Caco-2 (cell line): ENCODE results near the gene PRRX1. TPM values are rescaled to one million over a fixed set of nuclear protein-coding genes. Genes with fewer than 3 reads are reported as not detected.

ENCODE experiments used
- BruUV-seq: library from RNA; stranded (reverse); fragments of 400-500 nt; replicated peaks from 2 replicates; lab custom pipeline; 2021; lab: Mats Ljungman, UMichigan
- CTCF ChIA-PET: fragments of 300-600 bp; sonication (Branson Sonifier 250); formaldehyde crosslinking; loops from one replicate; lab custom pipeline; 2022; ENCODE audit warnings: antibody characterized with exemption; lab: Charles Lee
- POLR2A ChIA-PET: fragments of 300-600 bp; sonication (Branson Sonifier 250); formaldehyde crosslinking; loops from one replicate; lab custom pipeline; 2022; ENCODE audit warnings: antibody characterized with exemption; lab: Charles Lee
- DNase-seq, 2 experiments: peaks; one replicate each; pipeline versions ENCODE4 v3.0.0 to v3.0.0-alpha.2; 2020 to 2022
- H3K27me3 ChIP-seq: replicated peaks from 2 replicates; pipeline ENCODE4 v1.6.0; 2011; ENCODE audit warnings: low read length; ENCODE audit not compliant: control insufficient read depth, insufficient read depth
- H3K36me3 ChIP-seq: 2 replicates; pipeline ENCODE4 v1.5.1; 2011; ENCODE audit warnings: low read length; ENCODE audit not compliant: control insufficient read depth, insufficient read depth
- H3K4me1 ChIP-seq: fragments of 250-450 bp; sonication (Bioruptor Pico); 2 replicates; pipeline ENCODE4 v1.5.1; 2020; ENCODE audit warnings: mild to moderate bottlenecking
- H3K4me3 ChIP-seq: 2 replicates; pipeline ENCODE4 v1.5.1; 2011; ENCODE audit warnings: low read depth, mild to moderate bottlenecking, control low read depth, low read length
- H3K9me3 ChIP-seq: fragments of 250-450 bp; sonication (Bioruptor Pico); 2 replicates; pipeline ENCODE4 v1.5.1; 2020; ENCODE audit warnings: mild to moderate bottlenecking, moderate library complexity
- H3K27ac Mint-ChIP-seq: one replicate; pipeline ENCODE4 v1.8.0; 2022; ENCODE audit warnings: mixed read lengths; ENCODE audit not compliant: unreplicated experiment
- H3K27me3 Mint-ChIP-seq: one replicate; pipeline ENCODE4 v1.8.0; 2022; ENCODE audit warnings: mixed read lengths; ENCODE audit not compliant: insufficient read depth, unreplicated experiment
- H3K36me3 Mint-ChIP-seq: one replicate; pipeline ENCODE4 v1.8.0; 2022; ENCODE audit warnings: mild to moderate bottlenecking, mixed read lengths; ENCODE audit not compliant: insufficient read depth, unreplicated experiment
- H3K4me1 Mint-ChIP-seq: one replicate; pipeline ENCODE4 v1.8.0; 2022; ENCODE audit warnings: low read depth, mixed read lengths; ENCODE audit not compliant: unreplicated experiment
- H3K4me3 Mint-ChIP-seq: one replicate; pipeline ENCODE4 v1.8.0; 2022; ENCODE audit warnings: mild to moderate bottlenecking, moderate library complexity, mixed read lengths; ENCODE audit not compliant: unreplicated experiment
- H3K9me3 Mint-ChIP-seq: one replicate; pipeline ENCODE4 v1.8.0; 2022; ENCODE audit warnings: mixed read lengths; ENCODE audit not compliant: unreplicated experiment
- CTCF ChIP-seq, 2 experiments: fragments of 200-600 bp in 1 of 2; IDR thresholded peaks; 1 replicate in 1 of 2; 2 replicates in 1 of 2; pipeline versions ENCODE4 v1.5.1 to v1.8.0; 2011 to 2022; ENCODE audit warnings: antibody characterized with exemption in 1 of 2, control low read depth in 1 of 2, inconsistent platforms in 1 of 2, low read depth in 1 of 2, low read length in 1 of 2, mild to moderate bottlenecking in 1 of 2, moderate library complexity in 1 of 2; ENCODE audit not compliant: insufficient read depth in 1 of 2, severe bottlenecking in 1 of 2, unreplicated experiment in 1 of 2
- intact Hi-C: fragments of 100-400 bp; cut with micrococcal nuclease; formaldehyde crosslinking; loops from one replicate; pipeline ENCODE4 v1.10.0; 2022; ENCODE audit not compliant: unreplicated experiment
- total RNA-seq: library from RNA; stranded (reverse); gene quantifications from 2 replicates; pipeline ENCODE4 v1.2.3, GENCODE V29; 2022

PRRX1 gene
- total RNA-seq, 1 experiment from 2014 or later = not detected

GRCh38 chr1:170624146-170624545, 39.8 kb upstream of the PRRX1 start:
- intact Hi-C loops = no loop called here
- no peaks in the 10 kb centered on the region for H3K4me1 ChIP-seq
- POLR2A ChIA-PET = no interaction called here
- Mint-ChIP-seq H3K27me3 (no peaks in the 10 kb centered on the region), H3K4me3 (no peak overlapping the region), H3K4me1 (no peaks in the 10 kb centered on the region), H3K36me3 (no peaks in the 10 kb centered on the region), H3K9me3 (no peaks in the 10 kb centered on the region), H3K27ac (no peak overlapping the region)
- H3K9me3 ChIP-seq = no peaks in the 10 kb centered on the region
- H3K36me3 ChIP-seq = no peaks in the 10 kb centered on the region
- DNase-seq = no peak
- H3K4me3 ChIP-seq = no peak overlapping the region
- CTCF ChIA-PET = no interaction called here
- no TSS peak for BruUV-seq
- H3K27me3 ChIP-seq = no peaks in the 10 kb centered on the region
- TF ChIP-seq CTCF (IDR thresholded peaks at IDR 0.05; ENCODE audit: insufficient read depth in 1 of 2, low read depth in 1 of 2, low read length in 1 of 2, severe bottlenecking in 1 of 2, unreplicated experiment in 1 of 2) = no peak

DNA sequence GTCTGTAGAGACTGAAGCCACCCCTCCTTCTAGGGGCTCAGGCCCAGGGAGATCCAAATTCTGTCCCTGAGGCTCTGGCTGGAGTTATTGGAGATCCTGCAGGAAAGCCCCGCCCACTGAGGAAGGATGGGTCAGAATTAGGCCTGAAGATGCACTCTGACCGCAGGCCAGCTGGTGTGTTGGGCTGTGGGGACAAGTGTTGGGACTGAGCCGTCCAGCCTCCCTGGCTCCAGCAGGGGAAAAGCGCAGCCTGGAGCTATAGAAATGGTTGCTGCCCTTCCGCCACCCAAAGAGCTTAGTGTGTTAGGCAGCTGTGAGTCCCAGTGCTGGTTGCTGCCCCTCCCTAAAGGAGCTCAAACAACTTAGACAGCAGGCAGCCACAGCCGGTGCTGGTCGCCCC, 33.0 kb upstream of the PRRX1 start:
- no peaks in the 10 kb centered on the region for H3K4me1 Mint-ChIP-seq
- POLR2A ChIA-PET = no interaction called here
- intact Hi-C loops = no loop called here

DNA sequence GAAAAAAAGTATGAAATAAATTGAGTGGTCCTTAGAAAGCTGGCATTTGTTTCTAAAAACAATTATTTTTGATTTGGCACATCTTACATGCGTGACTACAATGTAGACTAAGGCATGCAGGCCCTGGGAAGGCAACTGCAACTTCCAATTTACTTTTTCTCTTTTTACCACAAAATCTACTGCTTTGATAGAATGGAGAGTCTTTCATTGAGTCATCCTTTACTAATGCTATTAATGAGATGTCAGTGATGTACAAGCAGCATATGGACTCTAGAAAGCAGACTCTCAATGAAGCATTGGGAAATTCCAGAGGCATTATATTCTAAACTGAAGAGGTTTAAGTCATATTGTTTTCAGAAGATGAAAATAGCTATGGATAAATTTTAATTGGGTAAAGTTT, 29.6 kb upstream of the PRRX1 start:
- no TSS peak for BruUV-seq
- Mint-ChIP-seq H3K27ac (no peak overlapping the region), H3K36me3 (no peaks in the 10 kb centered on the region), H3K27me3 (peaks cover 4% of the 10 kb centered on the region), H3K4me3 (no peak overlapping the region), H3K9me3 (peaks cover 8% of the 10 kb centered on the region), H3K4me1 (no peaks in the 10 kb centered on the region)
- ChIA-PET POLR2A (interaction anchor here (0.6 kb wide), 1 partner anchor 103 kb away, joined by 10 read pairs; no protein-coding TSS in a partner anchor), CTCF (no interaction called here)
- no peaks in the 10 kb centered on the region for H3K36me3 ChIP-seq
- intact Hi-C loops = no loop called here
- no peaks in the 10 kb centered on the region for H3K27me3 ChIP-seq
- TF ChIP-seq CTCF (IDR thresholded peaks at IDR 0.05; ENCODE audit: insufficient read depth in 1 of 2, low read depth in 1 of 2, low read length in 1 of 2, severe bottlenecking in 1 of 2, unreplicated experiment in 1 of 2) = no peak
- H3K4me1 ChIP-seq = no peaks in the 10 kb centered on the region
- no peak overlapping the region for H3K4me3 ChIP-seq
- no peaks in the 10 kb centered on the region for H3K9me3 ChIP-seq
- no peak for DNase-seq

More for the DNA sequence above, 33.0 kb upstream of the PRRX1 start:
- peaks cover 4% of the 10 kb centered on the region for H3K27me3 Mint-ChIP-seq
- no peak for TF ChIP-seq CTCF (IDR thresholded peaks at IDR 0.05; ENCODE audit: insufficient read depth in 1 of 2, low read depth in 1 of 2, low read length in 1 of 2, severe bottlenecking in 1 of 2, unreplicated experiment in 1 of 2)
- H3K9me3 Mint-ChIP-seq = no peaks in the 10 kb centered on the region
- Histone ChIP-seq H3K9me3 (no peaks in the 10 kb centered on the region), H3K36me3 (no peaks in the 10 kb centered on the region), H3K4me3 (no peak overlapping the region), H3K27me3 (no peaks in the 10 kb centered on the region), H3K4me1 (no peaks in the 10 kb centered on the region)
- BruUV-seq = no TSS peak
- no peaks in the 10 kb centered on the region for H3K36me3 Mint-ChIP-seq
- DNase-seq = no peak
- H3K27ac Mint-ChIP-seq = no peak overlapping the region
- no peak overlapping the region for H3K4me3 Mint-ChIP-seq
- CTCF ChIA-PET = no interaction called here
